UCSD-AML1 (cell line): ENCODE results near the gene DTL.

Experiments
- DNase-seq: peaks from one replicate; lab custom pipeline; 2025; ENCODE audit not compliant: unreplicated experiment; lab: John Stamatoyannopoulos, UW

DTL gene

GRCh38 chr1:212035835-212036605, 472 bp downstream of the DTL start:
- DNase-seq: no peak

GRCh38 chr1:212037900-212038299, 2.4 kb downstream of the DTL start:
- DNase-seq: no peak

- DNase-seq: no peak
Measured at GRCh38 chr1:212039622-212040021, 4.1 kb downstream of the DTL start.

GRCh38 chr1:212040629-212041412, 5.3 kb downstream of the DTL start:
- DNase-seq: no peak

GRCh38 chr1:212042436-212042835, 6.9 kb downstream of the DTL start:
- DNase-seq: no peak

- DNase-seq: no peak
Measured at GRCh38 chr1:212044851-212045250, 9.3 kb downstream of the DTL start.

- DNase-seq: no peak
Measured at GRCh38 chr1:212045981-212046380, 10.4 kb downstream of the DTL start.

GRCh38 chr1:212053993-212054392, 18.4 kb downstream of the DTL start:
- no peak for DNase-seq

- DNase-seq: no peak
Measured at GRCh38 chr1:212055333-212055732, 19.8 kb downstream of the DTL start.

GRCh38 chr1:212060632-212061472, 25.3 kb downstream of the DTL start:
- no peak for DNase-seq

- no peak for DNase-seq
Measured at GRCh38 chr1:212062832-212063438, 27.4 kb downstream of the DTL start.

- DNase-seq: no peak
Measured at GRCh38 chr1:212067787-212068186, 32.2 kb downstream of the DTL start.

GRCh38 chr1:212070720-212071302, 35.3 kb downstream of the DTL start:
- DNase-seq: no peak

- no peak for DNase-seq
Measured at GRCh38 chr1:212072047-212072446, 36.5 kb downstream of the DTL start.

GRCh38 chr1:212073490-212073889, 37.9 kb downstream of the DTL start:
- DNase-seq: no peak

GRCh38 chr1:212074313-212074712, 38.8 kb downstream of the DTL start:
- no peak for DNase-seq

GRCh38 chr1:212074856-212075255, 39.3 kb downstream of the DTL start:
- DNase-seq: no peak

GRCh38 chr1:212077028-212077427, 41.5 kb downstream of the DTL start:
- no peak for DNase-seq

- DNase-seq: no peak
Measured at GRCh38 chr1:212078826-212079225, 43.3 kb downstream of the DTL start.

- DNase-seq: no peak
Measured at GRCh38 chr1:212082765-212083406, 47.3 kb downstream of the DTL start.
